ENCODE measurements around the gene GLRA3.

Gene GLRA3

GRCh38 chr4:174761451-174761850 lies 67.6 kb downstream of the GLRA3 start:
- no peak for TF ChIP-seq CTCF (IDR thresholded peaks at IDR 0.05; ENCODE audit: low read depth, low read length, missing control alignments)
- DNase-seq (ENCODE audit: low read depth), result no peak
- in situ Hi-C loops (cut with HindIII; ENCODE audit: low sequenced_read_pairs), result no loop called here
- H3K4me3 ChIP-seq (ENCODE audit: low read depth, low read length), result no peak overlapping the region

GRCh38 chr4:174757736-174758135 lies 71.3 kb downstream of the GLRA3 start:
- in situ Hi-C loops (cut with HindIII; ENCODE audit: low sequenced_read_pairs), result no loop called here
- no peak for TF ChIP-seq CTCF (IDR thresholded peaks at IDR 0.05; ENCODE audit: low read depth, low read length, missing control alignments)
- H3K4me3 ChIP-seq (ENCODE audit: low read depth, low read length), result no peak overlapping the region
- DNase-seq (ENCODE audit: low read depth), result no peak

GRCh38 chr4:174753021-174753420 lies 76.0 kb downstream of the GLRA3 start:
- in situ Hi-C loops (cut with HindIII; ENCODE audit: low sequenced_read_pairs), result no loop called here
- TF ChIP-seq CTCF (IDR thresholded peaks at IDR 0.05; ENCODE audit: low read depth, low read length, missing control alignments), result no peak
- no peak for DNase-seq (ENCODE audit: low read depth)
- no peak overlapping the region for H3K4me3 ChIP-seq (ENCODE audit: low read depth, low read length)

GRCh38 chr4:174752026-174752425 lies 77.0 kb downstream of the GLRA3 start:
- in situ Hi-C loops (cut with HindIII; ENCODE audit: low sequenced_read_pairs), result no loop called here
- DNase-seq (ENCODE audit: low read depth), result no peak
- no peak for TF ChIP-seq CTCF (IDR thresholded peaks at IDR 0.05; ENCODE audit: low read depth, low read length, missing control alignments)
- no peak overlapping the region for H3K4me3 ChIP-seq (ENCODE audit: low read depth, low read length)

GRCh38 chr4:174749091-174749490 lies 80.0 kb downstream of the GLRA3 start:
- in situ Hi-C loops (cut with HindIII; ENCODE audit: low sequenced_read_pairs), result no loop called here
- no peak for TF ChIP-seq CTCF (IDR thresholded peaks at IDR 0.05; ENCODE audit: low read depth, low read length, missing control alignments)
- DNase-seq (ENCODE audit: low read depth), result peak; percentile 71
- no peak overlapping the region for H3K4me3 ChIP-seq (ENCODE audit: low read depth, low read length)

- DNase-seq (ENCODE audit: low read depth), result no peak
- TF ChIP-seq CTCF (IDR thresholded peaks at IDR 0.05; ENCODE audit: low read depth, low read length, missing control alignments), result no peak
- in situ Hi-C loops (cut with HindIII; ENCODE audit: low sequenced_read_pairs), result no loop called here
- H3K4me3 ChIP-seq (ENCODE audit: low read depth, low read length), result no peak overlapping the region
These were observed 82.3 kb downstream of the GLRA3 start for GRCh38 chr4:174746710-174747109.

GRCh38 chr4:174742561-174742960 lies 86.5 kb downstream of the GLRA3 start:
- in situ Hi-C loops (cut with HindIII; ENCODE audit: low sequenced_read_pairs), result no loop called here
- H3K4me3 ChIP-seq (ENCODE audit: low read depth, low read length), result no peak overlapping the region
- TF ChIP-seq CTCF (IDR thresholded peaks at IDR 0.05; ENCODE audit: low read depth, low read length, missing control alignments), result no peak
- DNase-seq (ENCODE audit: low read depth), result no peak

All from astrocyte of the cerebellum (primary cell).